Measurements from ENCODE around the gene CLIC4.

DNA sequence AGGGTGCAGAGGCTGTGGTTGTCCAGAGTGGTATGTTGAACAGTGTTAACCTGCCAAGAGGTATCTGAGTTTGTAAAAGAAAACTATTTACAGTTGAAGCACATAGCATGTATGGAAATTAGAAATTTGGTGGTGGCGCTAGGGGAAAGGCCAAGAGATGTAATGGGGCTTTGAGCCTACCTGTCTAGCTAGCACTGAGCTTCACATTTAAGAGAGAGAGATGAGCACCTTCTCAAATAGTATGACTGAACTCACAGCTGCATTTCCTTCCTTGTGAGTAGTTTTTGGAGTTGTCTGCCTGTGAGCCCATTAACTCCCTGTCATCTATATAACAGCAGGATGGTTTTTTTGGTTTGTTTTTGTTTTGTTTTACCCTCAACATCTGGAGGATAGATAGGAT lies 4.0 kb downstream of the CLIC4 start:
- TF ChIP-seq, protein P1, sequence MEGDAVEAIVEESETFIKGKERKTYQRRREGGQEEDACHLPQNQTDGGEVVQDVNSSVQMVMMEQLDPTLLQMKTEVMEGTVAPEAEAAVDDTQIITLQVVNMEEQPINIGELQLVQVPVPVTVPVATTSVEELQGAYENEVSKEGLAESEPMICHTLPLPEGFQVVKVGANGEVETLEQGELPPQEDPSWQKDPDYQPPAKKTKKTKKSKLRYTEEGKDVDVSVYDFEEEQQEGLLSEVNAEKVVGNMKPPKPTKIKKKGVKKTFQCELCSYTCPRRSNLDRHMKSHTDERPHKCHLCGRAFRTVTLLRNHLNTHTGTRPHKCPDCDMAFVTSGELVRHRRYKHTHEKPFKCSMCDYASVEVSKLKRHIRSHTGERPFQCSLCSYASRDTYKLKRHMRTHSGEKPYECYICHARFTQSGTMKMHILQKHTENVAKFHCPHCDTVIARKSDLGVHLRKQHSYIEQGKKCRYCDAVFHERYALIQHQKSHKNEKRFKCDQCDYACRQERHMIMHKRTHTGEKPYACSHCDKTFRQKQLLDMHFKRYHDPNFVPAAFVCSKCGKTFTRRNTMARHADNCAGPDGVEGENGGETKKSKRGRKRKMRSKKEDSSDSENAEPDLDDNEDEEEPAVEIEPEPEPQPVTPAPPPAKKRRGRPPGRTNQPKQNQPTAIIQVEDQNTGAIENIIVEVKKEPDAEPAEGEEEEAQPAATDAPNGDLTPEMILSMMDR (IDR thresholded peaks at IDR 0.05) = no peak
- no peak for TF ChIP-seq POLR2A (IDR thresholded peaks at IDR 0.05)
